Hematopoietic multipotent progenitor cell treated with erythropoietin and hydrocortisone succinate and interleukin-3 and kit ligand, for 15 days (in vitro differentiated cells): Measurements from ENCODE around the gene CCNDBP1.
"Not testable (repeated sequence)": the region's sequence is repeated elsewhere in the genome, so short reads cannot be mapped to it uniquely, and the experiment has no call there.

Source experiments
- DNase-seq: peaks from one replicate; pipeline ENCODE4 v3.0.0-alpha.2; 2015; ENCODE audit warnings: low spot score

Gene CCNDBP1

DNA sequence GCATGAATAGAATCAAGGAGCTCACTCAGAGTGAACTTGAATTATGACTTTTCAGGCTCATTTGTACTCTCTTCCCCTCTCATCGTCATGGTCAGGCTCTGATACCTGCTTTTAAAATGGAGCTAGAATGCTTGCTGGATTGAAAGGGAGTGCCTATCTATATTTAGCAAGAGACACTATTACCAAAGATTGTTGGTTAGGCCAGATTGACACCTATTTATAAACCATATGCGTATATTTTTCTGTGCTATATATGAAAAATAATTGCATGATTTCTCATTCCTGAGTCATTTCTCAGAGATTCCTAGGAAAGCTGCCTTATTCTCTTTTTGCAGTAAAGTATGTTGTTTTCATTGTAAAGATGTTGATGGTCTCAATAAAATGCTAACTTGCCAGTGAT, 9.6 kb downstream of the CCNDBP1 start:
- no peak for DNase-seq

DNA sequence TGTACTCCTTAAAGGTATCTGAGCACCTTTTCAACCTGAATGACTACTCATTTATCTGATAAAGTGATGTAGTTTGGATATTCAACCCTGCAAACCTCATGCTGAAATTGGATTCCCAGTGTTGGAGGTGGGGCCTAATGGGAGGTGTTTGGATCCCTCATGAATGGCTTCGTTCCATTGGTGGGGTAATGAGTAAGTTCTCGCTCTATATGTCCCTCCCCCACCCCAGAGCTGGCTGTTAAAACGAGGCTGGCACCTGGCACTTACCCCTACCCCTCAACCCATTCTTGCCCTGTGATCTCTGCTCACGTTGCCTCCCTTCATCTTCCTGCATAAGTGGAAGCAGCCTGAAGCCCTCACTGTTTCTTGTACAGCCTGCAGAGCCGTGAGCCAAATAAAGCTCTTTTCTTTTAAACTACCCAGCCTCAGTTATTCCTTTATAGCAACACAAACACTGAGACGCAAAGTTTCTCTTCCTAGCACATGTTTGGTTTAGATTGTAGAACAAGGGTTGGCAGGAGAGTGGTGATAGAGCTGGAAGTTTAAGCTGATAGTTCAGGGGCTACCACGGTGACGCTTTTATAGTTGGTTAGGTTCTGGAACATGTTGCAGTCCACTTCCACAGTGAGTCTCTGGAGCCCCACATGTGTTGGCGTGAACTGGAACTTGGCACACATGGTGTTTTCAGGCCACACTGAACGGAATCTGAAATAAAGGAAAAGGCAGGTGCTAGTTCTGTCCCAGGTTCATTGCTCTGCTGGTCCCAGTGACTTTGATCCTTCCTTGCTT, 11.8 kb downstream of the CCNDBP1 start:
- no peak for DNase-seq

- not testable (repeated sequence) for DNase-seq
Observed at GRCh38 chr15:43197773-43198172, 12.6 kb downstream of the CCNDBP1 start.

- not testable (repeated sequence) for DNase-seq
Observed at GRCh38 chr15:43198556-43198955, 13.4 kb downstream of the CCNDBP1 start.

- DNase-seq, result no peak
Observed at GRCh38 chr15:43198992-43199391, 13.8 kb downstream of the CCNDBP1 start.

- DNase-seq, result no peak
Observed at GRCh38 chr15:43199945-43200488, 14.8 kb downstream of the CCNDBP1 start.

DNA sequence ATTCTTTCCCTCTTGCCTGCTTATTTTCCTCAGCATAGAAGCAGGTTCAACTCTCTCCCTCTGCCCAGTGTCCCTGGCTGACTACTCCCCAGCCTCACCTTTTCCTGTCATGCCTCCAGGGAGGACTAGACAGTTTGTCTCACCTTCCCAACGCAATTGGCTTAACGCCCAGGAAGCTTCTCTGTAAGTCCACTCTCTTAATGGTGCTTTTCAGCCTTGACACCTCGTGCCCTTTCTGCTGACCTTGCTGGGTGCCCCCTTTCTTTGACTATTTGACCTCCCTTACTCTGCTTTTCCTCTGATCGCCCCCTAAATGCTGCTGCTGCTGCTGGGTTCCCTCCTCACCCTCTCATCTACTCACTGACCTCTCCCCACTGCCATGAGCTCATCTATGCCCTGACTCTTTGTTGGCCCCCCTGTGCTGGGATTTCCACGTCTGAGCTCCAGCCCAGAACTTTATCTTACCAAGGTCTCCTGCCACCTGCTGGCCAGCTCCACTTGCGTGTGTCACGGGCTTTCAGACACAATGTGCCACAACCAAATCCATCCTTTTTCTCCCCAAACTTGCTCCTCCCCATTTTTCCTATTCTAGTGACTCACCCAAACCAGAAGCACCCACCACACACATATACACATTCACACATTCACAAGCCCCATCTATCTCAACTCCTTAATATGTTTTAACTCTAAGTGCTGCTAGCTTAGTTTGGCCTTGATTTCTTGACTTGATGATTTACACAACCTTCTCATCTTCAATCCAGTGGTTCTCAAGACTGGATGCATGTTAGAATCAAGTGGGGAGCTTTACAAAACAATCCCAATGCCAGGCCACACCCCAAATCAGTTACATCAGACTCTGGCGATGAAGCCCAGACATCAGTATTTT, 19.1 kb downstream of the CCNDBP1 start:
- peak; percentile 64 for DNase-seq

DNA sequence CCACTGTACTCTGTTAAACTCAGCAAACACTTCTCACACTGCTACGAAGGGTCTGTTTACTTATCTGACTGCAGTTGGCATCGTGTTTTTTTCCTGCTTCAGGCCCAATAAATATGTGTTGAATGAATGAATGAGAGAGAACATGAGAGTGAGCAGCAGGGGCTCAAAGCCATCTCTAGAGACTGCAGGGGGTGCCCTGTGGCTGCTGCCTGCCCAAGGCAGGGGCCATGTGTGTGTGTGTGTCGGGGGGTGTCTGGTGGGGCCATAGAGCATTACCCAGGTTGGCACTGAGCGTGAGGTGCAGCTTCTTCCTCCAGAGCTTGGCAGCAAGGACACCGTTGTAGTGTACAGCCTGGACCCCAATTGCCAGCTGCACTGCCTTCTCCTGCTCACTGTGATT, 20.9 kb downstream of the CCNDBP1 start:
- no peak for DNase-seq

DNA sequence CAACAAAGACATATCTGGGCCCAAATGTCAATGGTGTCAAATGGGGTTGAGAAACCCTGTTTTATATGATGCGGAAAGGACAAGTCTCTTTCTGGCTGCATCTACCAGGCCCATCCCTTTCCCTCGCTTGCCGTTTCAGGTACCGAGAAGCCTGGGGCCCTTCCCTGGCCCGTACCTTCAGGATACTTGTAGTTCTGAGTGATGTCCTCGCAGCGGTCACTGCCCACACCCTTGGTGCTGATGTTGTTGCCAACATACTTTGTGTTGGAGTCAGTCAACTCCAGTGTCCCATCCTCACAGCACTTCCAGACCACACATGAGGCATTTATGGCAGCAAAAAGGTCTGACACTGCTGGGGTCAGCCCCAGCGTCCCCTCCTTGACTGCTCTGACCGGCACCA, 21.8 kb downstream of the CCNDBP1 start:
- DNase-seq, result no peak

DNA sequence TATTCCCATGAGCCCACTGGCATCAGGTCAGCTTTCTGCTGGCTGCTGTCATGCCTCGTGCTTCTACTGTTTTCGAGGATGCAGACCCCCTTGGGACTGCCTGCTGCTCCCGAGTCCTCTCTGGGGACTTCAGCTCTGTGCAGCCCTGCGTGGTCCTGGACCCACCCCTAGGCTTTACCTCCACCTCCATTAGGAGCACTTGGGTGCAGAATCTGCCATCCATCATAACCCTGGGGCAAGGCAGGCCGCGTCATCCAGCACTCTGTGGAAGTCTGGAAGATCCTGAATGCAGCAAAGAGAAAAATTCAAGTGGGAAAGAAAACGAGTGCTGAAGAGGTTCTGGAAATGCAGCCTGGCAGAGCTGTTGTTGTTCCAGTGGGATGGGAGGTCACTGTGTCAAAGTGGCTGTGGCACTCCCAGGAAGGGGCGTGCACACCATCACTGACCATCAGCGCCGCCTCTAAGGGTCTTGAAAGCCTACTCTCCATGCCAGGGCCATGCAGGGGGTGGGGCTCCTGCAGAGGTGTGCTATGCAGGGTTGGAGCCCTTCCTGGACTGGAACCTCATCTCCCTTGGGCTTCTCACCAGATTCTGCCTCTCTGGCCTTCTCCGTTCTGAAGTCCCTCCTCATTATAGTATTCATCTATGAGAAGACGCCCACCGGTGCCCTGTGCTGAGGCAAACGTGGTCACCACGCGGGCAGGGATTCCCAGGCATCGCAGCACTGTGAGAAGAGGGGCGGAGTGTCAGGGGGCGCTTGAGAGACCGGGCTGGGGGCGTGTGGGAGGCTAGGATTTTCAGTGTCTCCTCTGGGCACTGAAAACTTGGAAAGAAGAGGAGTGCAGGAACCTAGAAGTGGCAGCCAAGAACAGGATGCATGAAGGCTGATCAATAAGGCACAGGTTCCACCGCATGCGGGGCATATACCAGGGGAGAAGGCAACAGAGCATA, 23.1 kb downstream of the CCNDBP1 start:
- DNase-seq, result no peak

DNA sequence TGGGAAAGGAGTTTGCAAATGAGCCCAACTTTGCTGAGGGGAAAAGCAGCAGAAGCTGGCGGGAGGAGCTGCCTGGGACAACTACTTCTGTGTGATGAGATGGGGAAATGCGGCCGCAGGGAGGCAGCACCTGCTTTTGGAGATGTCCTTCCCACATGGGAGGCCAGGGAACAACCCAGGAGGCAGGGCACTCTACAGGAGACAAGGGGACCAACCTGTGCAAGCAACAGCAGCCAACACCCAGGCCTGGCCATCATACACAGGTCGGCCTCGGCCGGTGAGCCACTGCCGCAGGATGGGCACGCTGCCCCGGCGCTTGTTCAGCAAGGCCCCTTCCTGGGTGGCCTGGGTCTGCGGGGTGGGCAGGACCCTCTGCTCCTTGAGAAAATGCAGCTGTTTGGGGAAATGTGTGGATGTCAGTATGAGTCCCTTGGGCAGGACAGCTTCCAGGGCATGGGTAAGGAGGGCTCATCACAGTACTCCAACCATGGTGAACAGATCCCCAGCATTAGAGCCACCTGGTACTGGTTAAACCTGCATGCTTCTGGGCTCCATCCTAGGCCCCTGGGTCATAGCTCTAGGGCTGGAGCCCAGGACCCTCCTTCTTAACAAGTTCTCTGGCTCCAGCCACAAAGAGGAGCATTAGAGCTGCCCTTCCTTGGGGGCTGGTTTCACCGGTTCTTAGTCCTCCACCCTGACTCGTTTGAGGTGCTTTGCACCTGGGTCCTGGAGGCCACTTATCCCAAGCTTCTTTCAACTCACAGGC, 24.0 kb downstream of the CCNDBP1 start:
- DNase-seq, result no peak

DNA sequence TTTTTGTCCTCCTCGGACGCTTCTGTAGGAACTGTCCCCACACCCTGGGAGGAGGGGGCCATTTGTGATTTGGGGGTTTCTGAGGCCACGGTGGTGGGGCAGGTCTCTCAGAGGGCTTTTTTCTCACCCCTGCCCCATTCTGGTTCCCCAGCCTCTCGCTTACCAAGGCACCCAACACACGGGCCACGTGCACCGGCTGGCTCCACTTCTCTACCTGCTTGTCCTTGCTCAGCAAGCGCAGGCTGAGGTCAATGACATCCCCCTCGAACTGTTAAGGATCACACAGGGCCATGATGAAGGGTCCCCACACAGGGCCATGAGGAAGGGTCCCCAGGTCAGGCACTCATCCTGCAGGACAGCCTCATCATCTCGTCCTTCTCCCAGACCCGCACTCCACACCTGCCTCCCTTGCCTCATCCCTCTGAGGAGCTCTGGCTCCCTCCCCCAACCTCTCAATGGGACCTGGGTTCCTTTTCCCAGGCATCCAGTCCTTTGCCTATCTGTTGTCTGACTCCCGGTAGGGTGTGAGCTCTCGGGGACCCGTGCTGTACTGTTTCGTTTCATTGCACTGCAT, 25.1 kb downstream of the CCNDBP1 start:
- no peak for DNase-seq

DNA sequence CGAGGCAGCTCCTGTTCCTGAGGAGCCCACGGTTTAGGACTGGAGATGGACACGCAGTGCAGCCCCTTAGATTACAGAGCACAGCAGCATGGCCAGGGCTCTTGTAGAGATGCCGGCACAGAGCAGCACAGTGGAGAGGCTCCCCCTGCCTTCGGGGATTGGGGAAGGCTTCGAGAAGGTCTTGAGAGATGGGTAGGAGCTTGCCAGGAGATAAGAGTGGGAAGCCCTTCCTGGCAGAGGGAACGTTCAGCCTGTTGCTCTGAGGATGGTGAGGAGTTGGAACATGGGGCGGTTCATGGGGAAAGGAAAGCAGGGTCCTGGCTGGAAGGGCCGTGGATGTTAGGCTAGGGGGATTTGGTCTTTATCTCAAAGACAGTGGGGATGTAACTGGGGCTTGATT, 25.6 kb downstream of the CCNDBP1 start:
- no peak for DNase-seq

DNA sequence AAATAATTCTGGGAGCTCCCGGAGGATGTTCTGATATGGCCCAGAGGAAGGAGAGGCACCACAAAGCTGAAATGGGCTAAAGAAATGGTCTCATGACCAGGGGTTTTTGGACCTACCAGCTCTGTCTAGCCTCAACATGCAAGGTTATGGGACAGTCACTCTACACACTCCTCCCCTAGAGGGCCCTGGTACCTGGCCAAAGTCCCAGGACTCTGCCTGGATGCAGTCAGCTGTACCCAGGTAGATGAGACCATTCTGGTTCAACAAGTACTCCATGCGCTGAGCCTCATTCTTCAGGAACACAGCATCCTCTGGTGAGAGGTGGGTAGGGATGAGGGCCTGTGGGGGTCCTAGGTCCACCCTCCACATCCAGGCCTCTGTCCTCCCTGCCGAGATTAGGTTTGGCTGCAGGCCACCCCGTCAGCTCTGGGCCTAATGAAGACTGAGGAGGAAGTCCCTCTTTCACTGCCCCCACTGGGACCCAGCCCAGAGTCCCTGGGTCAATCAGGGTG, 26.1 kb downstream of the CCNDBP1 start:
- DNase-seq, result no peak

GRCh38 chr15:43212299-43212698, 27.1 kb downstream of the CCNDBP1 start:
- DNase-seq, result no peak

GRCh38 chr15:43212951-43213350, 27.7 kb downstream of the CCNDBP1 start:
- DNase-seq, result no peak

DNA sequence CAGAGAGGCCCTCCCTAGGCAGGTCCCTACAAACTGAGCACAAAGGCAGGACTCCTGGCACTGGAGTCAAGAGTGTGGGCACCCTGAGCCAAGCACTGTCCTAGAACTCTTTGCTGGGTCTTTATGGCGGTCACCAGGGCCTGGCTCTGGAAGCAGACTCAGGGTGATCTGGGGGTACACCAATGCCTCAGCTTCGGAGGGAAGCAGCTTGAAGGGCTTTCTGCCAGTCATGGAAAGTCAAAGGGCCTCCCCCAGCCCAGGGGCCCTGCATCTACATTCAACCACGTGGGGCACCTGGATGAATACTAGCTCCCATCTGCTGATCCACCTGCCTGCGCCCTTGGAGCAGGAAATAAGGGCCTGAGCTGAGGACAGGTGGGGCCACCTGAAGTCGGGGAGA, 28.3 kb downstream of the CCNDBP1 start:
- no peak for DNase-seq

GRCh38 chr15:43214169-43214568, 29.0 kb downstream of the CCNDBP1 start:
- no peak for DNase-seq

- DNase-seq, result no peak
Observed at GRCh38 chr15:43214592-43215295, 29.5 kb downstream of the CCNDBP1 start.

DNA sequence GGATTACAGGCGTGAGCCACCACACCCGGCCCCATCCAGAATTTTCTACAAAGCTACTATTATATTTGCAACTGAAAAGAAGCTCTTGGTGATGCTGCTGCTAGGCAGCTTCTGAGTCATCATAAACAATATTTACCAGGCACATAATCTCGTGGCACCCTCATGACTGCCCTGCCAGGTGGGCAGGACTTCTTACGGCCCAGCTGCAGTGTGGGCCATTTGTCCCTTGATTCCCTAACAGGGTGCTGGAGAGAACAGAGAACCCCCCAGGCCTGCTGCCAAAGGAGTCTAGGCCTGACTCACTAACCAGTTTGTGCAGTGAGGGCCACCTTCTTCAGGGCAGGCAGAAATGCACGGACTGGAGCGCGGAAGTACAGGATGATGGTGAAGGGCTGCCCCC, 30.8 kb downstream of the CCNDBP1 start:
- peak; percentile 46 for DNase-seq
